HG02973 (cell line): Measurements from ENCODE around the gene DLG1.
"Not testable (repeated sequence)": the region's sequence is repeated elsewhere in the genome, so short reads cannot be mapped to it uniquely, and the experiment has no call there.

Experiments used
- ATAC-seq: cut with Tn5 transposase; IDR thresholded peaks from one replicate; pipeline ENCODE4 v1.9.1; 2021; ENCODE audit warnings: moderate library complexity; ENCODE audit not compliant: unreplicated experiment

DLG1 gene

GRCh38 chr3:197292083-197292646 is 6.2 kb downstream of the DLG1 start:
- ATAC-seq = no peak

DNA sequence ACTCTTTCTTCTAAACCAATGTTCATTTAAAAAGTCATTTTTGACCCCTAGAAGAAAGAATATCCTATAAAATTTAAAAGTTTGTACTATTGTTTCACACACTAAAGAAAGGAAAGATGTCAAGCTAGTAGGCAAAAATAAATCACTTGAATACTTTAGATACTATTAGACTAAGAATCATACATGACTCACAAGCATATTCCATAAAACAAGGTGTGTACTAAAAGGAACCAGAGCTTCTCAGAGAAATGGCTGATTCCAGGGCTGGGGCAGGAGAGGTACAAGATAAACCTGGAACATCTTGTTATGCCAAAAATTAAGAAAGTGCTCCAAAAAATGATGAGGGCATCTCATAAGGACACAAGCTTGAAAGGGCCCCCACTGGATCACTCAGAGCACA is 8.7 kb downstream of the DLG1 start:
- ATAC-seq = no peak

DNA sequence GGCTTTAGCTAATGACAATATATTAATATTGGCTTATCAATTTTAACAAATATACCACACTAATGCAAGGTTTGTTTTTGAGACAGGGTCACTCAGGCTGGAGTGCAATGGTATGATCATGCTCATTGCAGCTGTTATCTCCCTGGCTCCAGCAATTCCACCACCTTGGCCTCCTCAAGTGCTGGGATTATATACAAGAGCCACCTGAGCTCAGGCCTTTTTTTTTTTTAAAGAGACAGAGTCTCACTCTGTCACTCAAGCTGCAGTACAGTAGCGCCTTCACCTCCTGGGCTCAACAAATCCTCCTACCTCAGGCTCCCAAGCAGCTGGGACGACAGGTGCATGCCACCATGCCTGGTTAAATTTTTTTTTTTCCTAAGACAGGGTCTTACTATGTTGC is 11.7 kb downstream of the DLG1 start:
- ATAC-seq = no peak

GRCh38 chr3:197285557-197285956 is 12.9 kb downstream of the DLG1 start:
- ATAC-seq = no peak

DNA sequence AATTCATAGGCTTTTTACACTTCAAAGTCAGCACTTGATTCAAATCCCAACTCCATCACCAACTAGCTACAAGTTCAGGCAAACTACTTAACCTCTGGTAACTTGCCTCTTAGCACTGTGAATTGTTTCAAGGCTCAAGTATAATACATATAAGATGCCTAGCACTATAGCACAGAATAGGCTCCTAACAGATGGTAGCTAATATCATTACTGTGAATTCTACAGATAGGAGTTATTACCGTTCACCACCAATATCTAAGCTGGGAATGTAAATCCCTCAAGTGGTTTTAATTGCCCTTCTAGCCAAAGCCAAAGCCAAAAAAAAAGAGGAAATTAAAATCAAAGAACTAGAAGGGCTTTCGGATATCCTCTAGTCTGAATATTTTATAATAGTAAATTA is 15.4 kb downstream of the DLG1 start:
- ATAC-seq = no peak

DNA sequence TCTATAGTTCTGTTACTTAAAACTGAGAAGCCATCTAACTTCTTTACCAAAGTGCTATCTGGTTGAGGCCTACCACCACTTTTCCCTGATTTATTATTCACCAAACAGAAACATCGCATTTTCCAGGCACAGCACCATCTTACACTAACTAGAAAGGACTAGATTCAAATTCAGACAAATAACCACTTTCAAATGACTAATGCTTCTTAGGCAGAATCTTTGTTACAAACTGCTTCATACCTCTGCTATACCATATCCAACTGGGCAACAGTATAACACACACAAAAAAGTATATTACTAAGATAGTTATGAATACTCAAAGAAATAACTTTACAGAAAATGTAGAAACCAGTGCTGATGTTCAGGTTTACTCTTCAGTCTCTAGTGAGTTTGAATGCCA is 16.6 kb downstream of the DLG1 start:
- ATAC-seq = no peak

- ATAC-seq = no peak
These were observed 18.3 kb downstream of the DLG1 start for GRCh38 chr3:197280156-197280555.

GRCh38 chr3:197278933-197279332 is 19.5 kb downstream of the DLG1 start:
- no peak for ATAC-seq

DNA sequence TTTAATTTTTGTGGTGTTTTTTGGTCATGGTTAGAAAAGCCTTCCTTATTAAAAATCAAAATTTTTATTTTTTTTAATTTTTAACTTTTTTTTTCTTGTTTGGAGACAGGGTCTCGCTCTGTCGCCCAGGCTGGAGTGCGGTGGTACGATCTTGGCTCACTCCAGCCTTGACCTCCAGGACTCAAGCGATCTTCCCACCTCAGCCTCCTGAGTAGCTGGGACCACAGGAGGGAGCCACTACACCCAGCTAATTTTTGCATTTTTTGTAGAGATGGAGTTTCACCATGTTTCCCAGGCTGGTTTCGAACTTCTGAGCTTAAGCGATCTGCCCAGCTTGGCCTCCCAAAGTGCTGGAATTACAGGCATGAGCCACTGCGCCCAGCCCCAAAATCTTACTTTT is 21.6 kb downstream of the DLG1 start:
- not testable (repeated sequence) for ATAC-seq

DNA sequence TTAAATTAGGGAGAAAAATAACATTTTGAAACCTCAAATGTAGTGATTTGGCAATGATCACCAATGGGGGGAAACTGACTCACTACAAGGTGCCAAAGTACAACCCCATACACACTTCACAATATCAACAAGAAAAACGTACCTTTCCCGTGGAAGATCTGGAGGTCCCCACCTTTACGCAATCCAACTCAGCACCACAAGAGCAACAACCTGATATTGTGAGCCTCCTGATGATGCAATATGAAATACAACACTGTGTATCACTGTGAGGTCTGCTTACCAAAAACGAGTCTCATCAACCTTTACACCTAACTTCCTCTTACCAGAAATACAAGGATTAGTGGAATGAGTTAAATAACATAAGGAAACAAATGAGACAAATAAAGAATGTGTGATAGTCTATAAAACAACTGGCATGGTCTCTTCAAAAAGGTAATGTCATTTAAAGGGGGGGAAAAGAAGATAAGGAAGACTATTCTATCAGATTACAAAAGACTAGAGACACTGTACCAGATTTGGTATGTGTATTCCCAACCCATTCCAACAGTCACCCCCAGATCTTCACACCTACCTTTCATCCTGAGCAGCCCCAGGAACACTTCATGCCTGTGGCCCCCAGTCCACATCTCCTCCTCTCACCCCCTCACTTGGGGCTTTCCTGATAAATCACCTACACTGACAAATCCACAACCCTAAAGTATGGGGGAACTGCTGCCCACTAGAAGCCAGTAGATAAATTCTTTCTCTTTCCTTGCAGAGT is 27.7 kb downstream of the DLG1 start:
- ATAC-seq = no peak

- ATAC-seq = no peak
These were observed 29.4 kb downstream of the DLG1 start for GRCh38 chr3:197269024-197269423.

- no peak for ATAC-seq
These were observed 30.1 kb downstream of the DLG1 start for GRCh38 chr3:197268294-197268693.

GRCh38 chr3:197266331-197266730 is 32.1 kb downstream of the DLG1 start:
- no peak for ATAC-seq

DNA sequence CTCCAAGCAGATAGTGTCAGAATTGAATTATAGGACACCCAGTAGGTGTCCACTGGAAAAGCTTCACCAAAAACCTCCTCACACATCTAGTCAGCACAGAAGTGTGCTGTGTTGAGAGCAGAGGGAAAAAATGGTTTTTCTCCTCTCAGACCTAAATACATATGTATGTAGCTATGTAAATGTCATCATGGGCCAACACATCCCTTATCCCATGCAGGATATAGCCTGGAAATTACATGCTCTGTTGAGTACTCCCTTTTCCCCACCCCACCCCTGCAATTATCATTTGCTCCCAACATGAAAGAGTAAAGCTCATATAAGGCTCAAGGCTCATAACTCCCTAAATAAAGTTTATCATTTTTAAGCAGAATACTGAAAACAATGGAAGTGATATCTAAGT is 35.7 kb downstream of the DLG1 start:
- ATAC-seq = no peak

- ATAC-seq = no peak
These were observed 37.3 kb downstream of the DLG1 start for GRCh38 chr3:197261164-197261509.

GRCh38 chr3:197260491-197261163 is 37.8 kb downstream of the DLG1 start:
- no peak for ATAC-seq

DNA sequence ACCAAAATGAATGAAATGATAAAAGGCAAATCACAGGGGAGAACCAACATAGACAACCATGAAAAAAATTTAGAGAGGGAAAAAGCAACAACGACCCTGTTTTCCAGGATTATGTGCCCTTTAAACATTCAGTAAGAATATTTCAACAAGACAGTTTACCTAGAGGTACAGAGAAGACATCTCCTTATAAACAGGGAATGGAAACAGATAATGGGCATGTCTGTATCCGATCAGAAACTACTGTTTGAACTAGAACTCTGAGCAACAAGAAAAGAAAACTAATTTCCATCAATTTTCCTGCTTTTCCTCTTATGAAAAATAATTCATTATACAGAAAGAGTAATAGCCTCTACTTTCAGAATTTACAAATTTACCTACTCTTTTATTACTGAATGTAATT is 39.3 kb downstream of the DLG1 start:
- no peak for ATAC-seq

DNA sequence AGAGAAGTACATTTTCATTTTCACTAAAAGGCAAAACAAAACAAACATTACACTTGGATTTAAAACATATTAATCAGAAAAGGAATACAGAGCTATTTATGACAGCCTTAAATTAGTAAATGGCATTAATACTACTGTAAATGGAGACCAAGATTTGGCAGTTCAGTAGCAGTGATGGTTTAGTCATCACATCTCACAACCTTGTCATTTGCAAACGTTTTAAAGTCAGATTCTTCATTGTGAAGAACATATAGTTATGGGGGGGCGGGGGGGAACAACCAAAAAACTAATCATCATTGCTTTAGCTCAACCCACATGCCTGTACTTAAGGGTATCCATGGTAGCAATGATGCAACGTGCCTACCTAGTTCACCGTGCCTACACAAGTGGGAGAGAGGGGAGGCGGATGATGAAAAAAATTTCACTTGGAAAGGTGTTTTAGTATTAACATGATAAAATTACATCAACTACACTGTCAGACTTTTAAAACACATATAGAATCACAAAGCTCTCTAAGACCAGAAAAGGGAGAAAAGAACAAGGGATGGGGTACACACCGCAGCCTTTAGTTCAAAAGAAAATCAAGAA is 40.1 kb downstream of the DLG1 start:
- no peak for ATAC-seq

- no peak for ATAC-seq
These were observed 40.7 kb downstream of the DLG1 start for GRCh38 chr3:197257711-197258110.

GRCh38 chr3:197256836-197257444 is 41.5 kb downstream of the DLG1 start:
- ATAC-seq = no peak

DNA sequence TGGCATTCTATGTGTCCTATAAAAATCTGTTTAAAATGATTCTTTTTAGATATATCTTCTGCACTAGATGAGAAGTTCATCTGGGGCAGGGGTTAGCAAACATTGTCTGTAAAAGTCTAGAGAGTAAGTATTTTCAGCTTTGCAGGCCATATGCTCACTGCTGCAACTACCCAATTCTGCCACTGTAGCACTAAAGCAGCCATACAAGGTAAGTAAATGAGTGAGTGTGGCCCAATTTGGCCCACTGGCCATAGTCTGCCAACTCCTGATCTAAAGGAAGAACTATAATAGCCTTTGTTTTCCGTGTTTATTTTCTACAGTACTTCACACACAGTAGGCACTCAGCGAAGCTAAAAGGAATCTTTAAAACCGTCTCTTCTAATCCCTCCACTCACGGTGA is 42.3 kb downstream of the DLG1 start:
- ATAC-seq = no peak
